HL-60/S4 treated with retinoic acid at 250 ng/mL for 4 days and 3 days (cell line): Measurements from ENCODE around the gene DEAF1.
"Not testable (repeated sequence)": the region's sequence is repeated elsewhere in the genome, so short reads cannot be mapped to it uniquely, and the experiment has no call there.

Experiments used
- in situ Hi-C: fragments of 300-500 bp; cut with MboI; formaldehyde crosslinking; loops from 2 replicates; pipeline ENCODE4 v1.7.0; 2022; ENCODE audit warnings: low sequenced_read_pairs

DEAF1 gene

GRCh38 chr11:694563-695287, at the start of gene DEAF1:
Gene DEAF1 (minus strand): TSS chr11:695222. CDS start chr11:695047, 175 bp downstream.
- in situ Hi-C loops, result no loop called here

DNA sequence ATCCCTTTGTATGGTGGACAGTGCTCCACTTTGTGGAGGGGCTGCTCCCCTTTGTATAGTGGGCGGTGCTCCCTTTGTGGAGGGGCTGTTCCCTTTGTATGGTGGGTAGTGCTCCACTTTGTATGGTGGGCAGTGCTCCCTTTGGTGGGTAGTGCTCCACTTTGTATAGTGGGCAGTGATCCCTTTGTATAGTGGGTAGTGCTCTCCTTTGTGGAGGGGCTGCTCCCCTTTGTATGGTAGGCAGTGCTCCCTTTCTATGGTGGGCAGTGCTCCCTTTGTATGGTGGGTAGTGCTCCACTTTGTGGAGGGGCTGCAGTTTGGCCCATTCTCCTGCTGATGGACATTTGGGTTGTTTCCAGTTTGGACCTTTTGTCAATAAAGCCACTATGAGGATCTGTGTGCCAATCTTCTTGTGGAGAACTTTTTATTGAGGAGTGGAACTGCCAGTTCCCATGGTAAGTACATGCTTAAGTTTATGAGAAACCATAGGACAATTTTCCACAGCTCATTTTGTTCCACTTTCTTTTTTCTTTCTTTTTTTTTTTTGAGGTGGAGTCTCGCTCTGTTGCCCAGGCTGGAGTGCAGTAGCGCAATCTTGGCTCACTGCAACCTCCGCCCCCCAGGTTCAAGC, 47.7 kb upstream of the DEAF1 start:
- in situ Hi-C loops, result no loop called here

GRCh38 chr11:742156-742546, 47.1 kb upstream of the DEAF1 start:
- in situ Hi-C loops, result no loop called here

DNA sequence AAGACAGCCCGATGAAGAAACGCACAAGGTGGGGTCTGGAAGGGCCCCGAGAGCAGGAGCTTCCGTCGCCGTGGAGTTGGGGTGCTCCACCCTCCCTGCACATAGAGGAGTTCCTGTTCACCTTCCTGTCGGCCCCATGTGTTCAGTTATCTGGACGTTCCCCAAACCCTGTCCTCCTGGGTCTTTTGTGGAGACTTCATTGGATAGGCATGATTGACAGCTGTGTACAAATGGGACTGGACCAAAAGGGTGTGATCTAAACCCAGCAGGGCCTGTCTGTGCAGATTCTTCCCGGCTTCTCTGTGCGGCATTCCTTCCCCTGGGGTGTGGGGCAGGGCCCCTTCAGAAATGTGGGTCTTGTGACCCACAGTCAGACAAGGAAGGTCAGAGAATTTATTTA, 42.9 kb upstream of the DEAF1 start:
- in situ Hi-C loops, result not testable (repeated sequence)

- in situ Hi-C loops, result no loop called here
These were observed 42.3 kb upstream of the DEAF1 start for GRCh38 chr11:737366-737765.

- in situ Hi-C loops, result not testable (repeated sequence)
These were observed 39.5 kb upstream of the DEAF1 start for GRCh38 chr11:734541-734940.

DNA sequence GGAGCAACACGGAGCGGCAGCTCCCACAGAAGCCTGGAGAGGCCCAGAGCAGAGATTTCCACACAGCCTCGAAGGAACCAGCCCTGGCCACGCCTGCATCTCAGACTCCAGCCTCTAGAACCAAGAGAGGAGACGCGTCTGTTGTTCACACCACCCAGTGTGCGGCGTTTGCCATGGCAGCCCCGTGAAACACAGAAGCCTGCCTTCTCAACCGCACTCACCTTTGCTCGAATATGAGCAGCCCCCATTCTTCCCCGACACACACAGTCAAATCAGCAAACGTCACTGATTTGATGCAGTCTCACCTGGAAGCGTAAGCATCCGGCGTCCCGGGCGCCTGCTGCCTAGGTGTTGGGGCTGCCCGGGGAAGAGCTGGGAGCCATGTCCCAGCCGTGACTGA, 38.0 kb upstream of the DEAF1 start:
- in situ Hi-C loops, result no loop called here

- in situ Hi-C loops, result no loop called here
These were observed 34.6 kb upstream of the DEAF1 start for GRCh38 chr11:729492-730074.

DNA sequence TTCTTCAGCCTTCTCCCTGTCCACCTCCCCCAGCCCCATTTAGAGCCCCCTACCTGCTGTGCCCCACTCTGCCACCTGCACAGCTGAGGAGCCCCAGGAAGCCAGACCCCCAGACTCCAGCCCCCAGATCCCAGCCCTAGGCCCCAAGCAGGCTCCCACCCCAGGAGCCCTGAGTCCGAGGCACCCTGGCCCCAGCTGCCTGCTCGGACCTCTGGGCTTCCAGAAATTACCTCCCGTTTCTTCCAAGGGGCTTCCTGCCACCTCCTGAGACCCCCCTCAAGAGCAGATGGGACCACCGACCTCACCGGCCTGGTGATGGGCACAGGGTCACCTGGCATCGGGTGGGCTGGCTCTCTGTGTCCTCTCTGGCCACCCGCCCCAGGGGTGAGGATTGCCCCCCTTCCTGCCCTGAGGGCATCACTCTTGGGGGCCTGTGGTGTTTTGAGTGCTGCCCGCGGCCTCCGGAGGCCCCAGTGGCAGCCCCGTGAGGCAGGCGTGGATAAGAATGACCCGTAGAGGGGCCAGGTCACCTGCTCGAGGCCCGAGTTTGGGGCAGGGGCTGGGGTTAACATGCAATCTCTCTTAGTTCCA, 34.0 kb upstream of the DEAF1 start:
- in situ Hi-C loops, result no loop called here

- in situ Hi-C loops, result no loop called here
These were observed 33.1 kb upstream of the DEAF1 start for GRCh38 chr11:727859-728748.

GRCh38 chr11:727281-727701, 32.3 kb upstream of the DEAF1 start:
- in situ Hi-C loops, result no loop called here

DNA sequence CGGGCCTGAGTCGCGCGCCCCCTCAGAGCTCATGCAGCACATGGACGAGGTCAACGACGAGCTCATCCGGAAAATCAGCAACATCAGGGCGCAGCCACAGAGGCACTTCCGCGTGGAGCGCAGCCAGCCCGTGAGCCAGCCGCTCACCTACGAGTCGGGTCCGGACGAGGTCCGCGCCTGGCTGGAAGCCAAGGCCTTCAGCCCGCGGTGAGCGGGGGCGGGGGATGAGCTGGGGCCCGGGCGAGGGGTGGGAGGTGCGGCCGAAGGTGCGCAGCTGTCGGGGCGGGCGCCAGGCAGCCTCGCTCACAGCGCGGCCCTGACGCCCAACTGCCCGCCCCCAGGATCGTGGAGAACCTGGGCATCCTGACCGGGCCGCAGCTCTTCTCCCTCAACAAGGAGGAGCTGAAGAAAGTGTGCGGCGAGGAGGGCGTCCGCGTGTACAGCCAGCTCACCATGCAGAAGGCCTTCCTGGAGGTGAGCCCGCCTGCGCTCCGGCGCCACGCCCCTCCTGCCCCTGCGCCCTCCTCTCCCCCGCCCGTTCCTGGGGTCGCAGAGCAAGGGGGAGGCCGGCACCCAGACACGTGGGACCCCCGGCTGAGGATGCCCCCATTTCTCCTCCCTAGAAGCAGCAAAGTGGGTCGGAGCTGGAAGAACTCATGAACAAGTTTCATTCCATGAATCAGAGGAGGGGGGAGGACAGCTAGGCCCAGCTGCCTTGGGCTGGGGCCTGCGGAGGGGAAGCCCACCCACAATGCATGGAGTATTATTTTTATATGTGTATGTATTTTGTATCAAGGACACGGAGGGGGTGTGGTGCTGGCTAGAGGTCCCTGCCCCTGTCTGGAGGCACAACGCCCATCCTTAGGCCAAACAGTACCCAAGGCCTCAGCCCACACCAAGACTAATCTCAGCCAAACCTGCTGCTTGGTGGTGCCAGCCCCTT, 31.5 kb upstream of the DEAF1 start:
- in situ Hi-C loops, result no loop called here

DNA sequence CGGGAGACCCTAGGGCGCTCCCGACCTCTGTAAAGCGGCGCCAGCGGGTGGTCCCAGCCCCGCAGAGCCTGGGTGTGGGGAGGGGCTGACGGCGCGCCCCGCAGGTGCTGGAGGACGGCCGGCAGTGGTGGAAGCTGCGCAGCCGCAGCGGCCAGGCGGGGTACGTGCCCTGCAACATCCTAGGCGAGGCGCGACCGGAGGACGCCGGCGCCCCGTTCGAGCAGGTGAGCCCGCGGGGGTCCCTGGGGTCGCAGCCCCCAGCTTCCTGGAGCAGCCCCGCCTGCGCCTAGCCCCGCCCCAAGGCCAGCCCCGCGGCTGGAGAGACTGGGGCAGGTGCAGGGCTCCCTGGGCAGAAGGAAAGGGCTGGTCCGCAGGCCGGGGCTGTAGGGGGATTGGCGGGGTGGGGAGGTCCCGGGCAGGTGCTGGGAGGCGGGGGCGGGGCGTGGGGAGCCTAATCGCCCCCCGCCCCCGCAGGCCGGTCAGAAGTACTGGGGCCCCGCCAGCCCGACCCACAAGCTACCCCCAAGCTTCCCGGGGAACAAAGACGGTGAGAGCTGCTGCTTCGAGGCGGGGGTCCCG, 30.7 kb upstream of the DEAF1 start:
- in situ Hi-C loops, result no loop called here

GRCh38 chr11:724778-725386, 29.9 kb upstream of the DEAF1 start:
- in situ Hi-C loops, result no loop called here

DNA sequence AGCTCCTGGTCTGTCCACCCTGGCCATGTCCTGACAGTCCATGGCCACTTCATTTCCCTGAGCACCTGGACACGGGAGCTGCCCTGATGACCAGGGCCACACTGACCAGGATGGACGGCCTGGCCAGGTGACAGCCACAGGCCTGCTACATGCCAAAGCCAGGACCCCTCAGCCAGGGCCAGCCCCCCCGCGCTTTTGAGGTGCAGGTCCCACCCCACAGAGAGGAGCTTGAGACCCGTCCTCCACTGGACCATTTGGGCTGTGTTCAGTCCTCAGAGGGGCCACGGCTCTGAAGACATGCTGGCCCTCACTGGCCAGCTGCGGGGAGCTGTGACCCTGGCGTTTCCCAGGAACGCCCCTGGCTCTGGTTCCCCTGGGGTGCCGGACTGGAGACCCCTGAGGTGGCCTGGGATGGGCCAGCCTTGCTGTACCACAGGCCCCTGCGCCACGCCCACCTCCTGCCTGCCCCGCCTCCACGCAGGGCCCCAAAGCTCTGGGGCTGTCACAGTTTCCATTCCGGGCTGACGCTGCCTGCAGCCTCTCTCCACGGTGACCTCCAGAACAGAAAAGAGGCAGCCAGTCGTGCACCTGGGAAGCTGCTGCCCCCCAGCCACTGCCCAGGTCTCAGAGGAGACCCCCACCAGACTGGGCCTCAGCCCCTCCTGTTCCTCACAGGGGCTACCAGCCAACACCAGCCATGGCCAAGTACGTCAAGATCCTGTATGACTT, 29.2 kb upstream of the DEAF1 start:
- in situ Hi-C loops, result no loop called here

GRCh38 chr11:723120-723883, 28.3 kb upstream of the DEAF1 start:
- in situ Hi-C loops, result no loop called here

GRCh38 chr11:722346-722811, 27.4 kb upstream of the DEAF1 start:
- in situ Hi-C loops, result no loop called here
